Neural progenitor cell (in vitro differentiated cells): ENCODE measurements around the gene GAB2.

Experiments used
- CTCF ChIP-seq: fragments of 200-600 bp; sonication (generic); IDR thresholded peaks from 2 replicates; pipeline ENCODE4 v1.5.1; 2017; ENCODE audit warnings: antibody characterized with exemption, mild to moderate bottlenecking
- EZH2phosphoT487 ChIP-seq: fragments of 200-600 bp; sonication (generic); IDR thresholded peaks from 2 replicates; pipeline ENCODE4 v1.6.1; 2017; ENCODE audit warnings: antibody characterized with exemption

GRCh38 chr11:78237293-78238046 is 180.2 kb downstream of the GAB2 start:
- TF ChIP-seq CTCF = no peak
- TF ChIP-seq EZH2phosphoT487 = no peak
